HFFc6 (cell line): ENCODE data around the gene AP2A1. TPM values are rescaled to one million over a fixed set of nuclear protein-coding genes. Genes with fewer than 3 reads are reported as not detected.

Source experiments
- DNase-seq: peaks from one replicate; pipeline ENCODE4 v3.0.0-alpha.2; 2018
- H3K27ac Mint-ChIP-seq: 2 replicates; pipeline ENCODE4 v1.8.0; 2020; ENCODE audit warnings: mild to moderate bottlenecking, mixed read lengths
- H3K27me3 Mint-ChIP-seq: 2 replicates; pipeline ENCODE4 v1.8.0; 2021; ENCODE audit warnings: mild to moderate bottlenecking, moderate library complexity, mixed read lengths; ENCODE audit not compliant: insufficient read depth
- H3K36me3 Mint-ChIP-seq: 2 replicates; pipeline ENCODE4 v1.8.0; 2021; ENCODE audit warnings: low read depth, mixed read lengths
- H3K4me1 Mint-ChIP-seq: 2 replicates; pipeline ENCODE4 v1.8.0; 2020; ENCODE audit warnings: low read depth, mixed read lengths
- H3K4me3 Mint-ChIP-seq: 2 replicates; pipeline ENCODE4 v1.8.0; 2020; ENCODE audit warnings: mild to moderate bottlenecking, moderate library complexity, mixed read lengths
- H3K9me3 Mint-ChIP-seq: 2 replicates; pipeline ENCODE4 v1.8.0; 2020; ENCODE audit warnings: mild to moderate bottlenecking, mixed read lengths
- total RNA-seq, 6 experiments: library from RNA; stranded (reverse); fragmentation: NEBNext Ultra II Directional; extraction: Animal tissue kit (Norgen Biotek cat#: 25700); gene quantifications; 2 replicates in 1 of 6; 3 replicates in 5 of 6; pipeline ENCODE4 v1.2.3, GENCODE V29; 2021
- TF ChIP-seq, protein P1 (sequence below): fragments of 200-600 bp; sonication (generic); IDR thresholded peaks from 2 replicates; pipeline ENCODE4 v1.5.0; 2021; ENCODE audit warnings: antibody characterized with exemption, mild to moderate bottlenecking

The AP2A1 gene
- total RNA-seq, 6 experiments from 2014 or later: 145 to 177 (median 162) TPM

DNA sequence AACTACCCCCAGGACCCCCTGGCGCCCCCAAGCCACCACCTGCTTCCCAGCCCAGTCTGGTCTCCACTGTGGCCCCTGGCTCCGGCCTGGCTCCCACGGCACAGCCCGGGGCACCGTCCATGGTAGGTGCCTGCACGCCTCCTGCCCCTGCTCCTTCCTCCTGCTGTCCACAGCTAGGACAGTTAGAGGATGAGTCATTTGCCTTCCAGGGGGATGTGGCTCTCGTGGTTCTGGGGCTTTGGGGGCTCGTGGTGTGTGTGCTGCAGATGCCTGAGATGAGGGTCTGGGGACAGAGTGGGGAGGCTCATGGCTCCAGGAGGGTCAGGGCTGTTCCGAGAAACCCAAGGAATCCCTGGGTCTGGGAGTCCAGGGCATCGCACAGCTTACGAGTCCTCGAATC lies 64.0 kb downstream of the AP2A1 start:
- Mint-ChIP-seq H3K27ac (no peak overlapping the region), H3K4me3 (no peak overlapping the region), H3K36me3 (peaks cover 24% of the 10 kb centered on the region), H3K4me1 (peaks cover 9% of the 10 kb centered on the region), H3K27me3 (peaks cover 7% of the 10 kb centered on the region), H3K9me3 (no peaks in the 10 kb centered on the region)
- TF ChIP-seq, protein P1, sequence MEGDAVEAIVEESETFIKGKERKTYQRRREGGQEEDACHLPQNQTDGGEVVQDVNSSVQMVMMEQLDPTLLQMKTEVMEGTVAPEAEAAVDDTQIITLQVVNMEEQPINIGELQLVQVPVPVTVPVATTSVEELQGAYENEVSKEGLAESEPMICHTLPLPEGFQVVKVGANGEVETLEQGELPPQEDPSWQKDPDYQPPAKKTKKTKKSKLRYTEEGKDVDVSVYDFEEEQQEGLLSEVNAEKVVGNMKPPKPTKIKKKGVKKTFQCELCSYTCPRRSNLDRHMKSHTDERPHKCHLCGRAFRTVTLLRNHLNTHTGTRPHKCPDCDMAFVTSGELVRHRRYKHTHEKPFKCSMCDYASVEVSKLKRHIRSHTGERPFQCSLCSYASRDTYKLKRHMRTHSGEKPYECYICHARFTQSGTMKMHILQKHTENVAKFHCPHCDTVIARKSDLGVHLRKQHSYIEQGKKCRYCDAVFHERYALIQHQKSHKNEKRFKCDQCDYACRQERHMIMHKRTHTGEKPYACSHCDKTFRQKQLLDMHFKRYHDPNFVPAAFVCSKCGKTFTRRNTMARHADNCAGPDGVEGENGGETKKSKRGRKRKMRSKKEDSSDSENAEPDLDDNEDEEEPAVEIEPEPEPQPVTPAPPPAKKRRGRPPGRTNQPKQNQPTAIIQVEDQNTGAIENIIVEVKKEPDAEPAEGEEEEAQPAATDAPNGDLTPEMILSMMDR: no peak
- no peak for DNase-seq

DNA sequence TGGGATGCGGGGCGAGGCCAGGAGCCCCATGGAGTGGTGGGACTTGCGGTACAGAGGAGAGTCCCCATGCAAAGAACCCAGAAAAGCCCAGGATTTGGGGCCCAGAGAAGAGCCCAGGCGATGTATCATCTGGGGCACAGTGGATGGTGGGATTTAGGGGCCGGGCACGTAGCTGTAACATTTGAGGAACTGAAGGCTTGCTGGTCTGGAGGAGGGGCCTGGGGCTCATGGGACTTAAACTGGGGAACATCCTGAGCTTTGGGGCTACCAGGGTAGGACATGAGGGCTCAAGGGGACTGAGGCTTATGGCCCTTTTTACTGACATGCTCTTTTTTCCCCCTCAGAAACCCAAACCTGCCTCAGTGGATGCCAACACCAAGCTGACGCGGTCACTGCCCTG lies 64.8 kb downstream of the AP2A1 start:
- DNase-seq: no peak
- Mint-ChIP-seq H3K4me3 (no peak overlapping the region), H3K27me3 (peaks cover 7% of the 10 kb centered on the region), H3K27ac (no peak overlapping the region), H3K4me1 (peaks cover 9% of the 10 kb centered on the region), H3K36me3 (peaks cover 20% of the 10 kb centered on the region), H3K9me3 (no peaks in the 10 kb centered on the region)
- TF ChIP-seq, protein P1: no peak

DNA sequence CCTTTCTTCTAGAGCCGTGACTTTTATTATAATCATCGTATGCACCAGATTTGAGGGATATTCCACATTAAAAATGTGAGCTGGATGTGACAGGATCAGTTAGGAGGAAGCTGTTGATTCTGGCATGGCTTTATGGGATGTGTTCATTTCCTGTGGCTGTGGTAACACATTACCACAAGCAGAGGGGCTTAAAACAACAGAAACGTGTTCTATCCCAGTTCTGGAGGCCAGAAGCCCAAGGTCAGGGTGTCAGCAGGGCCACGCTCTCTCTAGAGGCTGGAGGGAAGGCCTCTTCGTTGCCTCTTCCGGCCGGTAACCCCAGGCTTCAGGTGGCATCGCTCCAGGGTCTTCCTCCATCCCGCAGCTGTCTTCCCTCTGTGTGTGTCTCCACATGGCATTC lies 65.8 kb downstream of the AP2A1 start:
- peaks cover 25% of the 10 kb centered on the region for H3K36me3 Mint-ChIP-seq
- peak overlapping the region; percentile 30; the same call in 1 of the 2 replicates for H3K27ac Mint-ChIP-seq
- H3K9me3 Mint-ChIP-seq: no peaks in the 10 kb centered on the region
- TF ChIP-seq, protein P1: no peak
- DNase-seq: no peak
- peaks cover 7% of the 10 kb centered on the region for H3K27me3 Mint-ChIP-seq
- H3K4me1 Mint-ChIP-seq: peaks cover 9% of the 10 kb centered on the region
- no peak overlapping the region for H3K4me3 Mint-ChIP-seq

DNA sequence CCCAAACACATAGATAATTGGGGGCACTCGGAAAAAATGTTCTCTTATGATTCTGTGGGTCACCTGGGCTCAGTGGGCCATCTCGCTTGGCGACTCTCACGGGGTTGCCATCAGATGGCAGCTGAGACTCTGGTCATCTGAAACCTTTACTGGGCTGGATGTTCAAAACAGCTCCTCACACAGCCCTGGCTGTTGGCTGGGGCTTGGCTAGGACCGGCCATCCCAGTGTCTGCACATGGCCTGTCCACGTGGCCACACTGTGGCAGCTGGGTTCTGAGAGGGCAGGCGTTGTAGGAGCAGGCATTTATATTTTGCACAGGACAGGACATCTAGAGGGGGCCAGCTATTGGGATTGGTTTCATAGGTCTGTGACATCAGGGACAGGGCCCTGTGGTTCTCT lies 66.8 kb downstream of the AP2A1 start:
- Mint-ChIP-seq H3K27me3 (peaks cover 7% of the 10 kb centered on the region), H3K27ac (no peak overlapping the region), H3K4me1 (peaks cover 9% of the 10 kb centered on the region), H3K4me3 (no peak overlapping the region), H3K36me3 (peaks cover 36% of the 10 kb centered on the region), H3K9me3 (no peaks in the 10 kb centered on the region)
- no peak for DNase-seq
- TF ChIP-seq, protein P1: no peak

DNA sequence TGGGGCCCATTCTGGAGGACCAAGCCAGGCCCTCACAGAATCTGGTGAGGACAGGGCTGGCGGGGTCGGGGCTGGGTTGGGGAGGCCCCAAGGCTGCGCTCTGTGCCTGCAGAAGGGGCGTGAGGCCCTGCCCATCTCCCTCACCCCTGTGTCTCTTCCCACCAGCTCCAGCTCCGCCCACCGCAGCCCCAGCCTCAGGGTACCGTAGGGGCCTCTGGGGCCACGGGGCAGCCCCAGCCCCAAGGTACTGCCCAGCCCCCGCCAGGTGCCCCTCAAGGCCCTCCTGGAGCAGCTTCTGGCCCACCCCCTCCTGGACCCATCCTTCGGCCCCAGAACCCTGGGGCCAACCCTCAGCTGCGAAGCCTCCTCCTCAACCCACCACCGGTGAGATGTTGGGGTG lies 68.8 kb downstream of the AP2A1 start:
- Mint-ChIP-seq H3K27ac (no peak overlapping the region), H3K27me3 (peaks cover 7% of the 10 kb centered on the region), H3K4me1 (peaks cover 9% of the 10 kb centered on the region), H3K36me3 (peaks cover 52% of the 10 kb centered on the region), H3K4me3 (no peak overlapping the region), H3K9me3 (no peaks in the 10 kb centered on the region)
- TF ChIP-seq, protein P1: no peak
- no peak for DNase-seq
